Measurements from ENCODE around the gene IRF2BPL.

DNA sequence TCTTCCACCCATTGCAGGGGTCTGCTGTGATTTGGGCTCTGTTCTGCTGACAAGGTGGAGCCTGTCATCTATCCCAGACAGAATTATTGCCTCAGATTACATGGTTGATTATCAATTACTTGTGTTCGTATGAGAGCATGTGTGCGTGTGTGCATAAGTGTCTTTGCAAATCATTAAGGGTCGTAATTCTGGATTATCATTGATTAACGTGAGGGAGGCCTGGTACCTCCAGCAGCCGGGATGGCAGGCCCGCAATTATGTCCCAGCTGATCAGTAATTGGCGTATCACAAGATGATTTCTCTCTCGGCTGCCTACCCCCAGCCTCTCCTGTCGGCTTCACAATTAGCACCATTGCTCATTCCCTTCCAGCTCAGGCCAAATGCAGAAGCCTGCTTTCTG, 29.6 kb upstream of the IRF2BPL start:
- TF ChIP-seq, protein P1, sequence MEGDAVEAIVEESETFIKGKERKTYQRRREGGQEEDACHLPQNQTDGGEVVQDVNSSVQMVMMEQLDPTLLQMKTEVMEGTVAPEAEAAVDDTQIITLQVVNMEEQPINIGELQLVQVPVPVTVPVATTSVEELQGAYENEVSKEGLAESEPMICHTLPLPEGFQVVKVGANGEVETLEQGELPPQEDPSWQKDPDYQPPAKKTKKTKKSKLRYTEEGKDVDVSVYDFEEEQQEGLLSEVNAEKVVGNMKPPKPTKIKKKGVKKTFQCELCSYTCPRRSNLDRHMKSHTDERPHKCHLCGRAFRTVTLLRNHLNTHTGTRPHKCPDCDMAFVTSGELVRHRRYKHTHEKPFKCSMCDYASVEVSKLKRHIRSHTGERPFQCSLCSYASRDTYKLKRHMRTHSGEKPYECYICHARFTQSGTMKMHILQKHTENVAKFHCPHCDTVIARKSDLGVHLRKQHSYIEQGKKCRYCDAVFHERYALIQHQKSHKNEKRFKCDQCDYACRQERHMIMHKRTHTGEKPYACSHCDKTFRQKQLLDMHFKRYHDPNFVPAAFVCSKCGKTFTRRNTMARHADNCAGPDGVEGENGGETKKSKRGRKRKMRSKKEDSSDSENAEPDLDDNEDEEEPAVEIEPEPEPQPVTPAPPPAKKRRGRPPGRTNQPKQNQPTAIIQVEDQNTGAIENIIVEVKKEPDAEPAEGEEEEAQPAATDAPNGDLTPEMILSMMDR (IDR thresholded peaks at IDR 0.05) = no peak
- TF ChIP-seq SIN3A (IDR thresholded peaks at IDR 0.05; ENCODE audit: borderline replicate concordance, insufficient read depth, low read depth, low read length) = no peak
- no peak for TF ChIP-seq POLR2AphosphoS5 (IDR thresholded peaks at IDR 0.05; ENCODE audit: low read depth, low read length)
- TF ChIP-seq TCF7L2 (IDR thresholded peaks at IDR 0.05; ENCODE audit: low read depth, low read length) = no peak

All from Panc1 (cell line).